ENCODE results near the gene BPIFA3. TPM values are rescaled to one million over a fixed set of nuclear protein-coding genes. Genes with fewer than 3 reads are reported as not detected.

The BPIFA3 gene
- total RNA-seq, 4 donors from 2014 or later, result not detected

GRCh38 chr20:33242319-33243100, 25.4 kb downstream of the BPIFA3 start:
- intact Hi-C loops (cut with DNase I; ENCODE audit: low total_unique reads), result no loop called here
- TF ChIP-seq CTCF (IDR thresholded peaks at IDR 0.05), result peak in 1 of 3 donors; percentile 15
- TF ChIP-seq POLR2A (IDR thresholded peaks at IDR 0.05), result no peak
- H3K4me3 ChIP-seq (ENCODE audit: low read depth, poor library complexity, severe bottlenecking), result no peak overlapping the region
- no peak for DNase-seq (ENCODE audit: low spot score in 2 of 2)
- WGBS, 2 donors, result 66 to 67% methylated on average over 7 of the region's 7 CpGs

GRCh38 chr20:33246077-33246476, 28.9 kb downstream of the BPIFA3 start:
- DNase-seq (ENCODE audit: low spot score in 2 of 2), result no peak
- intact Hi-C loops (cut with DNase I; ENCODE audit: low total_unique reads), result no loop called here
- no peak for TF ChIP-seq POLR2A (IDR thresholded peaks at IDR 0.05)
- H3K4me3 ChIP-seq (ENCODE audit: low read depth, poor library complexity, severe bottlenecking), result no peak overlapping the region
- WGBS, 2 donors, result 71 to 81% methylated on average over 3 of the region's 3 CpGs

- no peak for DNase-seq (ENCODE audit: low spot score in 2 of 2)
- no peak for TF ChIP-seq POLR2A (IDR thresholded peaks at IDR 0.05)
- no peak for TF ChIP-seq CTCF (IDR thresholded peaks at IDR 0.05)
- no peak overlapping the region for H3K4me3 ChIP-seq (ENCODE audit: low read depth, poor library complexity, severe bottlenecking)
- intact Hi-C loops (cut with DNase I; ENCODE audit: low total_unique reads), result no loop called here
- WGBS, 2 donors, result 80 to 86% methylated on average over 1 of the region's 1 CpG
Measured at GRCh38 chr20:33249456-33249855, 32.3 kb downstream of the BPIFA3 start.

GRCh38 chr20:33250666-33251065, 33.5 kb downstream of the BPIFA3 start:
- WGBS, 2 donors, result 28 to 39% methylated on average over 2 of the region's 2 CpGs
- no peak for DNase-seq (ENCODE audit: low spot score in 2 of 2)
- intact Hi-C loops (cut with DNase I; ENCODE audit: low total_unique reads), result no loop called here
- no peak overlapping the region for H3K4me3 ChIP-seq (ENCODE audit: low read depth, poor library complexity, severe bottlenecking)
- no peak for TF ChIP-seq CTCF (IDR thresholded peaks at IDR 0.05)
- TF ChIP-seq POLR2A (IDR thresholded peaks at IDR 0.05), result no peak

GRCh38 chr20:33251496-33251895, 34.3 kb downstream of the BPIFA3 start:
- no peak for DNase-seq (ENCODE audit: low spot score in 2 of 2)
- intact Hi-C loops (cut with DNase I; ENCODE audit: low total_unique reads), result no loop called here
- 54% methylated on average over 3 of the region's 3 CpGs for WGBS, 2 donors
- TF ChIP-seq POLR2A (IDR thresholded peaks at IDR 0.05) (no peak), CTCF (IDR thresholded peaks at IDR 0.05) (no peak)
- H3K4me3 ChIP-seq (ENCODE audit: low read depth, poor library complexity, severe bottlenecking), result no peak overlapping the region

GRCh38 chr20:33252460-33252859, 35.3 kb downstream of the BPIFA3 start:
- TF ChIP-seq CTCF (IDR thresholded peaks at IDR 0.05), result no peak
- no peak for TF ChIP-seq POLR2A (IDR thresholded peaks at IDR 0.05)
- 85 to 91% methylated on average over 3 of the region's 3 CpGs for WGBS, 2 donors
- DNase-seq (ENCODE audit: low spot score in 2 of 2), result no peak
- intact Hi-C loops (cut with DNase I; ENCODE audit: low total_unique reads), result no loop called here
- no peak overlapping the region for H3K4me3 ChIP-seq (ENCODE audit: low read depth, poor library complexity, severe bottlenecking)

Data from lower leg skin (tissue), 4 donors.